Pancreas (tissue), 10 donors: ENCODE measurements around the gene SLC39A1. TPM values are rescaled to one million over a fixed set of nuclear protein-coding genes. Genes with fewer than 3 reads are reported as not detected.

Experiments used
- ATAC-seq, 4 donors: fragments of 200-7000 bp; cut with Tn5 transposase; one replicate each; pipeline versions ENCODE4 v1.8.0 to v1.9.1; 2020; ENCODE audit warnings: mild to moderate bottlenecking in 4 of 4, moderate library complexity in 4 of 4
- DNase-seq, 6 donors: peaks; one replicate each; pipeline ENCODE4 v3.0.0-alpha.2; 2020
- FAIRE-seq: peaks from 2 replicates; lab custom pipeline; 2012; peaks lifted over from hg19 to GRCh38; lab: Jason Lieb, UNC
- H3K27ac ChIP-seq, 4 donors: fragments of 200-600 bp; sonication (generic); 1 replicate in 3 of 4; 2 replicates in 1 of 4; pipeline versions ENCODE4 v1.5.0 to v1.8.0; 2020
- H3K27me3 ChIP-seq, 4 donors: fragments of 200-600 bp; one replicate each; pipeline ENCODE4 v1.8.0; 2021
- H3K36me3 ChIP-seq, 3 donors: fragments of 200-600 bp; sonication (generic) in 1 of 3; one replicate each; pipeline versions ENCODE4 v1.5.0 to v1.8.0; 2020 to 2021
- H3K4me1 ChIP-seq, 3 donors: fragments of 200-600 bp; one replicate each; pipeline ENCODE4 v1.8.0; 2021
- H3K4me3 ChIP-seq, 4 donors: fragments of 200-600 bp; sonication (generic) in 2 of 4; one replicate each; pipeline versions ENCODE4 v1.5.0 to v1.8.0; 2020 to 2021
- H3K9me3 ChIP-seq, 4 donors: fragments of 200-600 bp; one replicate each; pipeline ENCODE4 v1.8.0; 2021
- WGBS, 2 donors: extraction: QIAGEN DNeasy Blood & Tissue Kit; methylation state at CpG; one replicate each; pipeline ENCODE4 v1.1.7; 2013; 5-methylcytosine and 5-hydroxymethylcytosine counted together
- intact Hi-C, 3 donors: fragments of 100-400 bp; cut with DNase I; formaldehyde crosslinking; loops; one replicate each; pipeline versions ENCODE4 v1.11.1 to v1.14.2; 2022
- polyA plus RNA-seq, 2 donors: library from polyadenylated mRNA; stranded (reverse); fragments of 200-250 nt; gene quantifications; one replicate each; pipeline ENCODE4 v1.2.3, GENCODE V29; 2013
- total RNA-seq, 6 donors: library from RNA; stranded (reverse); fragmentation: NEBNext Ultra II Directional in 4 of 6; extraction: Animal tissue kit (Norgen Biotek cat#: 25700) in 4 of 6; gene quantifications; one replicate each; pipeline versions ENCODE4 v1.2.1 to v1.2.4, GENCODE V29; 2021 to 2023
- TF ChIP-seq, protein P1 (sequence below), 4 donors: fragments of 200-600 bp; sonication (generic) in 3 of 4; IDR thresholded peaks; one replicate each; pipeline versions ENCODE4 v1.5.0 to v1.8.0; 2021; ENCODE audit warnings: antibody characterized with exemption in 4 of 4
- donor health status: healthy with polysubstance abuse.
- donor health status: DM: no; HTN: no; CAD: no; lungs with moderate emphysema.
- donor health status: DM: no; HTN: no; CAD: no.
- donor health status: control.
- donor health status: control.
- donor health status: Bipolar disorder and iron deficiency.
- donor health status: DM: yes; HTN: yes; CAD: no.
- donor health status: DM: no; HTN: no; CAD: no.
- donor health status: DM: no; HTN: no; CAD: no.
- donor health status: DM: yes; HTN: yes; CAD: no.

SLC39A1 gene
- total and polyA plus RNA-seq, 8 donors: 20.0 to 46.1 (median 27.0) TPM

DNA sequence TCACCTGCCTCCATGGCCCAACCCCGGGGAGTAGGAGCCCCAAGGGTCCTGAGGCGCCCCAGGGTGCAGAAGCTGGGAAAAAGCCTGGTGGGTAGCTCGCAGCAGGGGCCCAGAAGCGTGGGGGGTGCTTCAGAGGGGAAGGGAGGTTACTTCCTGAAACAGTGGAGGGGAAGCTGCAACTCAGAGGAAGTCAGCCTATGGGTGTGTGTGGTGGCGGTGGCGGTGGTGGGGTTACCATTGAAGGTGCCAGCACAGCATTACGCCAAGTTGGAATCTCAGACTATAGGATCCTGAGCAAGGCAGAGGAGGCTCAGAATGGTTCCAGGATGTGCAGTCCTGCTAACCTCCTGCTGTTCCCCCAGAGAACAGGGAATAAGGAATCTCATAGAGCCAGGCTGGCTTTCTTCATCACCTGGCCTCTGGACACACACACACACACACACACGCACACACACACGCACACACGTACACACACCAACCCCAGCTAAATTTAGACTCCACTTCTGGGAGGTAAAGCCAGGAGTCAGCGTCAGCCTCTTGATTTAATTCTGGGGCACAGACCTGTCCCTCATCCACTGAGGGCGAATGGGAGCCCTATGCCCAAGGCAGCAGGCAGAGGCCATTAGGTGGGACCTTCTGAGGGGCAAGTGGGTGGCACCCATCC, 18.1 kb downstream of the SLC39A1 start:
- FAIRE-seq: no peak
- ATAC-seq: peak; percentile 2 to 47 (median 20)
- H3K27me3 ChIP-seq: no peaks in the 10 kb centered on the region
- TF ChIP-seq, protein P1, sequence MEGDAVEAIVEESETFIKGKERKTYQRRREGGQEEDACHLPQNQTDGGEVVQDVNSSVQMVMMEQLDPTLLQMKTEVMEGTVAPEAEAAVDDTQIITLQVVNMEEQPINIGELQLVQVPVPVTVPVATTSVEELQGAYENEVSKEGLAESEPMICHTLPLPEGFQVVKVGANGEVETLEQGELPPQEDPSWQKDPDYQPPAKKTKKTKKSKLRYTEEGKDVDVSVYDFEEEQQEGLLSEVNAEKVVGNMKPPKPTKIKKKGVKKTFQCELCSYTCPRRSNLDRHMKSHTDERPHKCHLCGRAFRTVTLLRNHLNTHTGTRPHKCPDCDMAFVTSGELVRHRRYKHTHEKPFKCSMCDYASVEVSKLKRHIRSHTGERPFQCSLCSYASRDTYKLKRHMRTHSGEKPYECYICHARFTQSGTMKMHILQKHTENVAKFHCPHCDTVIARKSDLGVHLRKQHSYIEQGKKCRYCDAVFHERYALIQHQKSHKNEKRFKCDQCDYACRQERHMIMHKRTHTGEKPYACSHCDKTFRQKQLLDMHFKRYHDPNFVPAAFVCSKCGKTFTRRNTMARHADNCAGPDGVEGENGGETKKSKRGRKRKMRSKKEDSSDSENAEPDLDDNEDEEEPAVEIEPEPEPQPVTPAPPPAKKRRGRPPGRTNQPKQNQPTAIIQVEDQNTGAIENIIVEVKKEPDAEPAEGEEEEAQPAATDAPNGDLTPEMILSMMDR (IDR thresholded peaks at IDR 0.05): no peak
- peaks cover 0 to 15% (median 0%) of the 10 kb centered on the region in 3 donors for H3K36me3 ChIP-seq
- no peaks in the 10 kb centered on the region for H3K4me1 ChIP-seq
- H3K9me3 ChIP-seq: no peaks in the 10 kb centered on the region
- intact Hi-C loops: loop anchor here in 1 of 3 donors (10.0 kb wide), 2 partner anchors 120 to 150 kb away; no protein-coding TSS in a partner anchor
- peak overlapping the region; percentile 85 to 97 (median 94) for H3K4me3 ChIP-seq
- H3K27ac ChIP-seq: peak overlapping the region; percentile 76 to 93 (median 89)
- 35 to 36% methylated on average over 12 of the region's 12 CpGs for WGBS, 2 donors
- peak in 2 of 6 donors; percentile 57 to 67 for DNase-seq

DNA sequence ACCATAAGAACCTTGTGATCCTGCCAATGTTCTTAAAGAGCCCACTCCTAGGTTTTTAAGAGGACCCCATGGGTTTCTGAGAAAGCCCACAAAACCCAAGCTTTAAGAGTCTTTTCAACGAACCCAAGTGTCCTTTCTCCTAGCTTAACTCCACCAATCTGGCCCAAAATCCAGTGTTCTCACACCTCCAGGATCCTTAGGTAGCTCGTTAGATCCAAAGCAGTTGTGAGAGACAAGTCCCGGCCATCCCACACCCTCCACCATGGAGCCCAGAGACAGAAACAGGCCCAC, 18.6 kb downstream of the SLC39A1 start:
- FAIRE-seq: no peak
- 63 to 77% methylated on average over 3 of the region's 3 CpGs for WGBS, 2 donors
- intact Hi-C loops: loop anchor here in 1 of 3 donors (10.0 kb wide), 2 partner anchors 120 to 150 kb away; no protein-coding TSS in a partner anchor

DNA sequence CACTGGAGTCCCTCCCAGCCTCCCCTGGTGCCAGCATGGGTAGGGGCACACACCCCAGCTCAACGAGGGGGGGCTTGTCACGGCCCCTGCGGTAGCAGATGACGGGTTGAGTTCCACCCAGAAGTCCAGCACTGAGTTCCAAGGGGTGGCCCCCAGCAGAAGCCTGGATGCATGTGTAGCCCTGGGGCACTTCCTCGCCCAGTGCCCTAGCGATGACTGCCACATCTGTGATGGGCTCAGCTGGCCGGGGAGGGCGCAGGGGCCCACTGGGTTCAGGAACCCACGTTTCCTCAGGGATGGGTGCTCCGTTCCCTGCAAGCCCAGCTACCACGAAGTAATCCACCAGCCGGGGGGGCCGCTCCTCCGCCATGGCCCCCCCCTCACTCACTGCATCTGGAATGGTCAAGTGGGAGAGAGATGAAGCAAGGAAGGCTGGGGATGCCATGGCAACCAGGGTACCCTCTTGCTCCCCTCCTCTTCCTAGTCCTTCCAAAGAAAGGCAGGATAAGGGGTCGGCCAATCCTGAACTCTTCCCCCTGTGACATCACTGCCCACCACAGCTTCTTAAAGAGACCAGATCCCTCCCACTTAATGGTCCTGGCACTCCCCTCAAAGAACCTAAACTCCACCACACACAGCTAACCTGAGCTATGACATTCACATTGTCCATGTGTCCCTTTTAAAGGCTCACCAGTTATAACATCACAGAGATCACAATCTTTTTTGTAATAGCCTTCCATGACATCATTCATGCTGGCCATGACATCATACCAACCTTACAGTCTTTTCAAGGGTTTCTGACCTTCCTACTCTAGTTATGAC, 19.1 kb downstream of the SLC39A1 start:
- peak in 1 of 6 donors; percentile 55 for DNase-seq
- Histone ChIP-seq H3K9me3 (no peaks in the 10 kb centered on the region), H3K36me3 (peaks cover 0 to 18% (median 0%) of the 10 kb centered on the region in 3 donors), H3K4me3 (peak overlapping the region in 1 of 4 donors; percentile 94), H3K27ac (peak overlapping the region in 1 of 4 donors; percentile 93), H3K27me3 (no peaks in the 10 kb centered on the region), H3K4me1 (no peaks in the 10 kb centered on the region)
- 83 to 84% methylated on average over 14 to 15 of the region's 15 CpGs for WGBS, 2 donors
- intact Hi-C loops: loop anchor here in 1 of 3 donors (10.0 kb wide), 2 partner anchors 119 to 149 kb away; no protein-coding TSS in a partner anchor
- FAIRE-seq: no peak
- no peak for ATAC-seq
- TF ChIP-seq, protein P1 (IDR thresholded peaks at IDR 0.05): no peak

More for the DNA sequence above, 18.6 kb downstream of the SLC39A1 start:
- no peaks in the 10 kb centered on the region for H3K4me1 ChIP-seq
- ATAC-seq (no peak), DNase-seq (no peak)
- H3K27ac ChIP-seq: peak overlapping the region in 2 of 4 donors; percentile 91 to 93
- no peaks in the 10 kb centered on the region for H3K9me3 ChIP-seq
- peaks cover 0 to 15% (median 0%) of the 10 kb centered on the region in 3 donors for H3K36me3 ChIP-seq
- H3K27me3 ChIP-seq: no peaks in the 10 kb centered on the region
- TF ChIP-seq, protein P1 (IDR thresholded peaks at IDR 0.05): no peak
- H3K4me3 ChIP-seq: peak overlapping the region in 1 of 4 donors; percentile 94

DNA sequence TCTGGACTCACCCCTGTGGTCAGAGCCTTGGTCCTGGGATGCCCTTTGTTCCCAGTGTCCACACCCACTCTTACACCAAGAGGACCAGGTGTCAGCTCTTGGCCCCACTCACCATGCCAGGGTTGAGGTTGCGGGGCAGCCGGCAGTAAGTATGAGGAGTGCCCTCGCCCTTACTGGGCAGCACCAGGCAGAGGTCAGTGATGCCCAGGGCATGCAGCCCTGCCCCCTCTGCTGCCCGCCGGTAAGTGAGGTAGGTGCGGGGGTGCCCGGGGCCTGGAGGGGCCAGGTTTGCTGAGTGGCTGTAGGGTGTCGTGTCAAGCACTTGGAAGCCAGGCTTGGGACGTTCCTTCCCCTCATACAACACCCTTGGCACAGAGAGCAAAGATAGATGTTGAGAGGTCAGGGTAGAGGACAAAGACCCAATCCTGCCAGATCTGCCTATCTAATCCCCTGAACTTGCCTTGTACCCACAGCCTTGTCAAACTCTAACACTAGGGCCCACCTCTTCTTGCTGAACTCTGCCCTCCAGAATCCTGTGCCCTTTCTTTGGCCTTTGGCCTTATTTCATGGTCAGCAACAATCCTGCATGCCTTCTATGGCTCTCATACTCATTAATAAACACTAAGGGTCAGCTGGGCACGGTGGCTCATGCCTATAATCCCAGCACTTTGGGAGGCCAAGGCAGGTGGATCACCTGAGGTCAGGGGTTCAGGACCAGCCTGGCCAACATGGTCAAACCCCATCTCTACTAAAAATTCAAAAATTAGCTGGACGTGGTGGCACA, 20.4 kb downstream of the SLC39A1 start:
- ATAC-seq: no peak
- H3K36me3 ChIP-seq: peaks cover 0 to 10% (median under 1%) of the 10 kb centered on the region in 3 donors

More for the DNA sequence above, 20.4 kb downstream of the SLC39A1 start:
- intact Hi-C loops: loop anchor here in 1 of 3 donors (10.0 kb wide), 2 partner anchors 118 to 148 kb away; no protein-coding TSS in a partner anchor
- TF ChIP-seq, protein P1 (IDR thresholded peaks at IDR 0.05): no peak
- DNase-seq (peak in 1 of 6 donors; percentile 66), FAIRE-seq (no peak)
- Histone ChIP-seq H3K4me3 (no peak overlapping the region), H3K4me1 (no peaks in the 10 kb centered on the region), H3K27me3 (no peaks in the 10 kb centered on the region), H3K9me3 (no peaks in the 10 kb centered on the region), H3K27ac (no peak overlapping the region)
- 87 to 95% methylated on average over 11 of the region's 11 CpGs for WGBS, 2 donors
